K562 (cell line): ENCODE results near the gene DCAF12. TPM values are rescaled to one million over a fixed set of nuclear protein-coding genes. Genes with fewer than 3 reads are reported as not detected.

ENCODE experiments used
- ATAC-seq: fragments of 200-7000 bp; cut with Tn5 transposase; 3 replicates; pipeline ENCODE4 v1.9.1; 2020; ENCODE audit warnings: moderate library complexity
- BruUV-seq: library from RNA; stranded (reverse); fragments of 400-500 nt; replicated peaks from 2 replicates; lab custom pipeline; 2021; lab: Mats Ljungman, UMichigan
- CTCF ChIA-PET: fragments of 300-600 bp; formaldehyde crosslinking; extraction: SDS; loops from one replicate; lab custom pipeline; 2021; ENCODE audit warnings: low intra/inter-chr PET ratio; lab: Yijun Ruan, JAX
- POLR2A ChIA-PET: fragments of 300-600, 350-650 bp; sonication (Branson Sonifier 250); formaldehyde crosslinking; extraction: SDS; loops from one replicate; lab custom pipeline; 2021; ENCODE audit warnings: antibody characterized with exemption, inconsistent platforms; lab: Yijun Ruan, JAX
- DNase-seq, 4 experiments: peaks; one replicate each; pipeline versions ENCODE4 v3.0.0 to v3.0.0-alpha.2; 2011 to 2018; ENCODE audit warnings: low spot score in 3 of 4, mixed read lengths in 3 of 4; ENCODE audit errors: extremely low read depth in 1 of 4
- FAIRE-seq: peaks from 2 replicates; lab custom pipeline; 2011; peaks lifted over from hg19 to GRCh38; lab: Jason Lieb, UNC
- H2AFZ ChIP-seq: 2 replicates; pipeline ENCODE4 v1.6.0; 2011; ENCODE audit warnings: low read depth, low read length, control low read depth, inconsistent platforms
- H3K27ac ChIP-seq: fragments of 200-600 bp; 3 replicates; pipeline ENCODE4 v1.8.0; 2011; ENCODE audit warnings: low read depth, mild to moderate bottlenecking, control low read depth, inconsistent platforms, low read length, moderate library complexity, mixed read lengths; ENCODE audit errors: extremely low read depth
- H3K27me3 ChIP-seq, 2 experiments: fragments of 300-600 bp in 1 of 2; 2 replicates in 1 of 2; 3 replicates in 1 of 2; pipeline versions ENCODE4 v1.6.0 to v1.8.0; 2011; ENCODE audit warnings: inconsistent platforms in 2 of 2, low read length in 2 of 2, mild to moderate bottlenecking in 1 of 2, mixed read lengths in 1 of 2, moderate library complexity in 1 of 2; ENCODE audit not compliant: control insufficient read depth in 2 of 2, insufficient read depth in 2 of 2
- H3K36me3 ChIP-seq: fragments of 300-600 bp; 3 replicates; pipeline ENCODE4 v1.8.0; 2011; ENCODE audit warnings: mild to moderate bottlenecking, low read length, inconsistent platforms; ENCODE audit not compliant: control insufficient read depth, insufficient read depth
- H3K4me1 ChIP-seq, 2 experiments: fragments of 200-600 bp in 1 of 2; replicated peaks in 1 of 2; 2 replicates in 1 of 2; 3 replicates in 1 of 2; pipeline versions ENCODE4 v1.5.1 to v1.8.0; 2011; ENCODE audit warnings: inconsistent platforms in 2 of 2, low read length in 2 of 2, mild to moderate bottlenecking in 1 of 2, mixed read lengths in 1 of 2, moderate library complexity in 1 of 2; ENCODE audit not compliant: control insufficient read depth in 2 of 2, insufficient read depth in 2 of 2
- H3K4me2 ChIP-seq: 2 replicates; pipeline ENCODE4 v1.6.1; 2011; ENCODE audit warnings: low read length, control low read depth, inconsistent platforms, mixed read lengths; ENCODE audit not compliant: insufficient read depth
- H3K4me3 ChIP-seq: fragments of 200-600 bp; sonication (generic), shearing (Covaris generic); 2 replicates; pipeline ENCODE4 v1.5.1; 2016; ENCODE audit warnings: control low read depth, inconsistent platforms
- H3K79me2 ChIP-seq: fragments of 200-600 bp; 3 replicates; pipeline ENCODE4 v1.8.0; 2011; ENCODE audit warnings: low read length, inconsistent platforms; ENCODE audit not compliant: control insufficient read depth, insufficient read depth
- H3K9ac ChIP-seq, 2 experiments: 2 replicates each; pipeline versions ENCODE4 v1.6.0 to v1.6.1; 2011; ENCODE audit warnings: low read depth in 2 of 2, low read length in 2 of 2, control low read depth in 1 of 2, inconsistent platforms in 1 of 2, mild to moderate bottlenecking in 1 of 2, mixed read lengths in 1 of 2; ENCODE audit not compliant: insufficient read depth in 1 of 2
- H3K9me1 ChIP-seq: one replicate; pipeline ENCODE4 v1.6.0; 2011; ENCODE audit warnings: inconsistent platforms, mild to moderate bottlenecking, low read length, moderate library complexity; ENCODE audit not compliant: control insufficient read depth, insufficient read depth
- H3K9me3 ChIP-seq: replicated peaks from 2 replicates; pipeline ENCODE4 v1.5.1; 2011; ENCODE audit warnings: low read depth, low read length, inconsistent platforms; ENCODE audit not compliant: control insufficient read depth, insufficient read depth
- H4K20me1 ChIP-seq: replicated peaks from 2 replicates; pipeline ENCODE4 v1.6.1; 2011; ENCODE audit warnings: low read length, inconsistent platforms, mixed read lengths; ENCODE audit not compliant: control insufficient read depth, insufficient read depth
- ATF1 ChIP-seq, 2 experiments: fragments of 450-650 bp in 1 of 2; IDR thresholded peaks; 2 replicates each; pipeline ENCODE4 v1.6.1; 2016; ENCODE audit warnings: missing compliant biosample characterization in 1 of 2, missing genetic modification characterization in 1 of 2
- BCL6 ChIP-seq: fragments of 250-450 bp; sonication (Bioruptor Pico); IDR thresholded peaks from 2 replicates; pipeline ENCODE4 v1.4.0; 2020
- BCOR ChIP-seq: fragments of 450-650 bp; IDR thresholded peaks from 2 replicates; pipeline ENCODE4 v1.6.1; 2016
- DMBX1 ChIP-seq: fragments of 250-450 bp; sonication (Bioruptor Pico); IDR thresholded peaks from 2 replicates; pipeline ENCODE4 v1.8.0; 2022; ENCODE audit warnings: inconsistent platforms, mild to moderate bottlenecking, moderate library complexity, borderline replicate concordance
- E2F3 ChIP-seq: fragments of 250-450 bp; sonication (Bioruptor Pico); IDR thresholded peaks from 2 replicates; pipeline ENCODE4 v1.4.0; 2020; ENCODE audit warnings: mild to moderate bottlenecking
- FIP1L1 ChIP-seq: fragments of 200-400 bp; formaldehyde crosslinking; IDR thresholded peaks from 2 replicates; pipeline ENCODE4 v1.6.1; 2018; ENCODE audit warnings: mild to moderate bottlenecking, low read depth, low read length; ENCODE audit not compliant: poor library complexity, severe bottlenecking
- FOXP1 ChIP-seq: sonication (generic); formaldehyde crosslinking; IDR thresholded peaks from 2 replicates; pipeline ENCODE4 v1.8.0; 2022; ENCODE audit warnings: mild to moderate bottlenecking, missing genetic modification reagents
- HDGF ChIP-seq: fragments of 450-650 bp; IDR thresholded peaks from 2 replicates; pipeline ENCODE4 v1.6.1; 2016
- MBD2 ChIP-seq: sonication (generic); IDR thresholded peaks from 2 replicates; pipeline ENCODE4 v1.6.1; 2016; ENCODE audit warnings: low read depth, borderline replicate concordance
- MCM3 ChIP-seq: fragments of 450-650 bp; IDR thresholded peaks from 2 replicates; pipeline ENCODE4 v1.6.1; 2016
- PHB2 ChIP-seq: fragments of 450-650 bp; IDR thresholded peaks from 2 replicates; pipeline ENCODE4 v1.6.1; 2017; ENCODE audit warnings: low read depth
- SOX6 ChIP-seq: fragments of 450-650 bp; IDR thresholded peaks from 2 replicates; pipeline ENCODE4 v1.6.1; 2014; ENCODE audit warnings: mild to moderate bottlenecking
- ZNF143 ChIP-seq: sonication (generic); formaldehyde crosslinking; IDR thresholded peaks from 2 replicates; pipeline ENCODE4 v1.9.0; 2022; ENCODE audit warnings: mild to moderate bottlenecking, missing genetic modification reagents
- ZNF778 ChIP-seq: fragments of 450-650 bp; formaldehyde crosslinking; IDR thresholded peaks from 2 replicates; pipeline ENCODE4 v1.4.0; 2020; ENCODE audit warnings: mild to moderate bottlenecking, moderate library complexity
- WGBS: fragments of 100-300 bp; shearing (Covaris generic); methylation state at CpG from one replicate; pipeline ENCODE4 v1.1.6; 2016; ENCODE audit warnings: low coverage, mixed read lengths; ENCODE audit not compliant: insufficient coverage; ENCODE audit errors: missing lambda C conversion rate; 5-methylcytosine and 5-hydroxymethylcytosine counted together
- in situ Hi-C: fragments of 300-500 bp; cut with MboI; formaldehyde crosslinking; loops from 4 replicates; pipeline ENCODE4 v1.15.0; 2018; ENCODE audit warnings: inconsistent platforms, mixed read lengths
- intact Hi-C: fragments of 100-400 bp; cut with micrococcal nuclease; formaldehyde crosslinking; loops from 2 replicates; pipeline ENCODE4 v1.14.2; 2022
- polyA plus RNA-seq, 8 experiments: library from polyadenylated mRNA; depleted of rRNA in 4 of 8; stranded (reverse) in 5 of 8; unstranded in 3 of 8; fragments of >200 nt; fragmentation: Nextera tagmentation in 2 of 8; fragmentation: Illumina TruSeq in 1 of 8; extraction: Ambion mirVana in 2 of 8; extraction: Trizol in 1 of 8; gene quantifications; 2 replicates each; pipeline versions ENCODE4 v1.2.1 to v1.2.3, GENCODE V29; 2011 to 2014; ENCODE audit warnings: inconsistent platforms in 1 of 8, missing spikeins in 1 of 8
- total RNA-seq, 7 experiments: library from RNA; depleted of rRNA in 6 of 7; stranded (reverse); fragments of >200 nt in 6 of 7; fragmentation: Illumina TruSeq in 2 of 7; extraction: Trizol in 2 of 7; gene quantifications; 2 replicates each; pipeline versions ENCODE4 v1.2.1 to v1.2.3, GENCODE V29; 2011 to 2021; ENCODE audit warnings: low replicate concordance in 1 of 7
- TF ChIP-seq, protein P1 (sequence below), 3 experiments: fragments of 200-800 bp in 1 of 3; fragments of 250-450 bp in 1 of 3; fragments of 450-650 bp in 1 of 3; sonication (Bioruptor Pico) in 1 of 3; sonication (Bioruptor generic) in 1 of 3; formaldehyde crosslinking in 1 of 3; IDR thresholded peaks; 2 replicates each; pipeline versions ENCODE4 v1.6.1 to v1.8.0; 2016 to 2022; ENCODE audit warnings: mild to moderate bottlenecking in 2 of 3, missing genetic modification characterization in 2 of 3, missing compliant biosample characterization in 1 of 3, moderate library complexity in 1 of 3
- TF ChIP-seq, protein P2 (sequence below): sonication (generic); formaldehyde crosslinking; IDR thresholded peaks from 2 replicates; pipeline ENCODE4 v1.8.1; 2022; ENCODE audit warnings: missing genetic modification reagents
- TF ChIP-seq, protein P3 (sequence below): fragments of 250-450 bp; sonication (Bioruptor Pico); IDR thresholded peaks from 2 replicates; pipeline ENCODE4 v1.5.0; 2021

Gene DCAF12
- total and polyA plus RNA-seq, 9 of the 15 experiments (the other 6 are each of a cell fraction or from before 2014, with no cell fraction given): 10.9 to 59.6 (median 30.8) TPM

DNA sequence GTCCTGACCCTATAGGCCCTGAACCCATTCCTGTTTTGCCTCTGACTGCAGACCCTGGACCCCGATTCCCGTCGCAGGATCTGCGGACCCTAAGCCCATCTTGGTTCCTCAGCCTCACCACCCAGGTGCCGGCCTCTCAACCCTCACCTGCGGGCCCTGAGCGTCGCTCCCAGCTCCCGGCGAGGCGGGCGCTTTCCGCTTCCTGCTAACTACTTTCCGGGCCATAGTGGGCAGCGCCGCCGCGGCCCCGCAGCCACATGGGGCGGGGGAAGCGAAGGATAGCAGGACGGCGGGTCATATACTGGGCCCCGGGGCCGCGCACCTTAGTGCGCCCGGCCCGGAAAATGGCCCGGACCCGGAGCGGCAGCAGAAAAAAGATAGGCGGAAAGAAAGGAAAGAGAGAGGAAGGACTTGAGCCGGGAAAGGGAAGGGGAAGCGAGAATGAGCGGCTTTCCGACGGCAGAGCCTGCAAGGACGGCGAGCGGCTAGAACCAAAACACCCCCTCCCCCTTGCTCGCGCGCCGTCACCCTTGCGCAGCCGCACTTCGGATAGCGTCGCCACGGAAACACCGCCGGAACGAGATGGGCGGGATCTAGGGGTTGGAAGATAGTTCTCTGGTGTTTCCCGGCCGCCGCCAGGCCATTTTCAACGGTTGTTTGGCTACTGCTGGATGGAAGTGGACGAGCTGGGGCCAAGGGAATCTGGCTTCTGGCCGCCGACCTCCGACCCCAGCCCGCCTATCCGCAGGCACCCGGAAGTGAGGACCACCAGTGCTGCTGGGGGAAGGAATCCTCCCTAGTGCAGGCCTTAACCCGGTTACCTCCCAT lies at the start of gene DCAF12 (continued):
- TF ChIP-seq BCOR: no peak
- no peak for TF ChIP-seq BCL6 (CRISPR knock-in tag)
- TF ChIP-seq, protein P1, sequence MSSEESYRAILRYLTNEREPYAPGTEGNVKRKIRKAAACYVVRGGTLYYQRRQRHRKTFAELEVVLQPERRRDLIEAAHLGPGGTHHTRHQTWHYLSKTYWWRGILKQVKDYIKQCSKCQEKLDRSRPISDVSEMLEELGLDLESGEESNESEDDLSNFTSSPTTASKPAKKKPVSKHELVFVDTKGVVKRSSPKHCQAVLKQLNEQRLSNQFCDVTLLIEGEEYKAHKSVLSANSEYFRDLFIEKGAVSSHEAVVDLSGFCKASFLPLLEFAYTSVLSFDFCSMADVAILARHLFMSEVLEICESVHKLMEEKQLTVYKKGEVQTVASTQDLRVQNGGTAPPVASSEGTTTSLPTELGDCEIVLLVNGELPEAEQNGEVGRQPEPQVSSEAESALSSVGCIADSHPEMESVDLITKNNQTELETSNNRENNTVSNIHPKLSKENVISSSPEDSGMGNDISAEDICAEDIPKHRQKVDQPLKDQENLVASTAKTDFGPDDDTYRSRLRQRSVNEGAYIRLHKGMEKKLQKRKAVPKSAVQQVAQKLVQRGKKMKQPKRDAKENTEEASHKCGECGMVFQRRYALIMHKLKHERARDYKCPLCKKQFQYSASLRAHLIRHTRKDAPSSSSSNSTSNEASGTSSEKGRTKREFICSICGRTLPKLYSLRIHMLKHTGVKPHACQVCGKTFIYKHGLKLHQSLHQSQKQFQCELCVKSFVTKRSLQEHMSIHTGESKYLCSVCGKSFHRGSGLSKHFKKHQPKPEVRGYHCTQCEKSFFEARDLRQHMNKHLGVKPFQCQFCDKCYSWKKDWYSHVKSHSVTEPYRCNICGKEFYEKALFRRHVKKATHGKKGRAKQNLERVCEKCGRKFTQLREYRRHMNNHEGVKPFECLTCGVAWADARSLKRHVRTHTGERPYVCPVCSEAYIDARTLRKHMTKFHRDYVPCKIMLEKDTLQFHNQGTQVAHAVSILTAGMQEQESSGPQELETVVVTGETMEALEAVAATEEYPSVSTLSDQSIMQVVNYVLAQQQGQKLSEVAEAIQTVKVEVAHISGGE (CRISPR knock-in tag; IDR thresholded peaks at IDR 0.05): peak in 1 of 3 experiments; percentile 67; a peak in 2 of 6 replicates
- TF ChIP-seq SOX6: 0 out of 2 replicates have a peak, but pooled peaks have one; percentile 13
- no peak; the same call in 1 of the 2 replicates for TF ChIP-seq PHB2
- no peak for TF ChIP-seq ZNF143 (CRISPR knock-in tag)
- TF ChIP-seq, all 486 proteins: peak for 114

DNA sequence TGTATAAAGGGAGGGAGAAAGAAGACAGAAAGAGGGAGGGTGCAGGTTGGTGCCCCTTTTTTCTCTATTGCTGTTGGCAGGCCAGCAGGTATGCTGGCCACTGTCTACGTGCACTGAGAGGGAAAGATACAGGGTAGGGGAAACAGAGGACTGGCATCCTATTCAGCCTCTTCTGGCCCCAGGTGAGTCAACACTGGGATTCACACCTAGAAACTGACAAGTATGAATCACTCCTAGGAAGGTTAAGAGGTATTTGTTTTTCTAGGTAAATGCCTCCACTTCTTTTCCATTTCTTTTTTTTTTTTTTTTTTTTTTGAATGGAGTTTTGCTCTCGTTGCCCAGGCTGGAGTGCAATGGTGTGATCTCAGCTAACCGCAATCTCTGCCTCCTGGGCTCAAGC lies 49.6 kb upstream of the DCAF12 start:
- Histone ChIP-seq H3K27me3 (no peaks in the 10 kb centered on the region), H3K4me2 (no peak overlapping the region), H3K9me1 (no peaks in the 10 kb centered on the region), H3K4me3 (no peak overlapping the region), H3K79me2 (peaks cover 38% of the 10 kb centered on the region), H3K9me3 (no peaks in the 10 kb centered on the region), H3K4me1 (peaks cover 0 to 7% of the 10 kb centered on the region in 2 experiments; a peak in 1 of 5 replicates), H4K20me1 (peaks cover 4% of the 10 kb centered on the region; the same call in 1 of the 2 replicates), H2AFZ (no peak overlapping the region), H3K9ac (no peak overlapping the region)
- FAIRE-seq (no peak), DNase-seq (no peak)
- in situ Hi-C loops (no loop called here), intact Hi-C loops (no loop called here)
- WGBS: 77% methylated on average over 3 of the region's 3 CpGs
- CTCF ChIA-PET: no interaction called here
- POLR2A ChIA-PET: no interaction called here
- TF ChIP-seq HDGF: no peak
- TF ChIP-seq MBD2: no peak
- no peak for TF ChIP-seq E2F3
- TF ChIP-seq ZNF778 (CRISPR knock-in tag): no peak
- no peak for TF ChIP-seq MCM3
- no peak for TF ChIP-seq ATF1 (CRISPR knock-in tag; IDR thresholded peaks at IDR 0.05)
- TF ChIP-seq ATF1 (tag; IDR thresholded peaks at IDR 0.05): no peak
- TF ChIP-seq, protein P2, sequence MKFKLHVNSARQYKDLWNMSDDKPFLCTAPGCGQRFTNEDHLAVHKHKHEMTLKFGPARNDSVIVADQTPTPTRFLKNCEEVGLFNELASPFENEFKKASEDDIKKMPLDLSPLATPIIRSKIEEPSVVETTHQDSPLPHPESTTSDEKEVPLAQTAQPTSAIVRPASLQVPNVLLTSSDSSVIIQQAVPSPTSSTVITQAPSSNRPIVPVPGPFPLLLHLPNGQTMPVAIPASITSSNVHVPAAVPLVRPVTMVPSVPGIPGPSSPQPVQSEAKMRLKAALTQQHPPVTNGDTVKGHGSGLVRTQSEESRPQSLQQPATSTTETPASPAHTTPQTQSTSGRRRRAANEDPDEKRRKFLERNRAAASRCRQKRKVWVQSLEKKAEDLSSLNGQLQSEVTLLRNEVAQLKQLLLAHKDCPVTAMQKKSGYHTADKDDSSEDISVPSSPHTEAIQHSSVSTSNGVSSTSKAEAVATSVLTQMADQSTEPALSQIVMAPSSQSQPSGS (CRISPR knock-in tag): no peak
- no peak for TF ChIP-seq DMBX1 (CRISPR knock-in tag)
- TF ChIP-seq FIP1L1: no peak
- TF ChIP-seq FOXP1: no peak
- TF ChIP-seq, protein P3, sequence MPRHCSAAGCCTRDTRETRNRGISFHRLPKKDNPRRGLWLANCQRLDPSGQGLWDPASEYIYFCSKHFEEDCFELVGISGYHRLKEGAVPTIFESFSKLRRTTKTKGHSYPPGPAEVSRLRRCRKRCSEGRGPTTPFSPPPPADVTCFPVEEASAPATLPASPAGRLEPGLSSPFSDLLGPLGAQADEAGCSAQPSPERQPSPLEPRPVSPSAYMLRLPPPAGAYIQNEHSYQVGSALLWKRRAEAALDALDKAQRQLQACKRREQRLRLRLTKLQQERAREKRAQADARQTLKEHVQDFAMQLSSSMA: no peak
- TF ChIP-seq, all 486 proteins: peak for 0
- no peak for ATAC-seq
- no peaks in the 10 kb centered on the region for H3K36me3 ChIP-seq
- no TSS peak for BruUV-seq
- no peak overlapping the region for H3K27ac ChIP-seq
